GM10248 (cell line): Measurements from ENCODE around the gene JOSD2.

Experiments used
- CTCF ChIA-PET: fragments of 300-600 bp; sonication (Branson Sonifier 250); formaldehyde crosslinking; extraction: SDS; loops from one replicate; lab custom pipeline; 2021; ENCODE audit warnings: antibody characterized with exemption; lab: Yijun Ruan, JAX
- POLR2A ChIA-PET: fragments of 350-650 bp; sonication (Branson Sonifier 250); formaldehyde crosslinking; extraction: SDS; loops from one replicate; lab custom pipeline; 2020; ENCODE audit warnings: antibody characterized with exemption; lab: Yijun Ruan, JAX
- DNase-seq: peaks from one replicate; pipeline ENCODE4 v3.0.0; 2012; ENCODE audit errors: extremely low spot score
- CTCF ChIP-seq: IDR thresholded peaks from 2 replicates; pipeline ENCODE4 v1.5.1; 2012; ENCODE audit warnings: mild to moderate bottlenecking, low read depth; ENCODE audit errors: extremely low read depth, missing control alignments, control extremely low read depth

The JOSD2 gene

GRCh38 chr19:50500060-50500752 lies 10.8 kb downstream of the JOSD2 start:
- ChIA-PET CTCF (interaction anchor here (1.0 to 1.7 kb wide), 2 partner anchors 57 to 143 kb away, joined by 3 to 5 read pairs; no protein-coding TSS in a partner anchor), POLR2A (interaction anchor here (0.6 kb wide), 1 partner anchor 11 kb away, joined by 3 read pairs; the partner anchor contains the start of gene JOSD2)
- no peak for TF ChIP-seq CTCF
- DNase-seq = peak; percentile 61

- no peak for DNase-seq
- no peak for TF ChIP-seq CTCF
- CTCF ChIA-PET = no interaction called here
- POLR2A ChIA-PET = no interaction called here
Observed at GRCh38 chr19:50498219-50499056, 12.6 kb downstream of the JOSD2 start.

GRCh38 chr19:50497022-50497405 lies 14.0 kb downstream of the JOSD2 start:
- CTCF ChIA-PET = no interaction called here
- POLR2A ChIA-PET = no interaction called here
- no peak for DNase-seq
- no peak for TF ChIP-seq CTCF

GRCh38 chr19:50496189-50497021 lies 14.6 kb downstream of the JOSD2 start:
- CTCF ChIA-PET = no interaction called here
- DNase-seq = no peak
- POLR2A ChIA-PET = no interaction called here
- TF ChIP-seq CTCF = no peak

GRCh38 chr19:50495020-50495531 lies 15.9 kb downstream of the JOSD2 start:
- ChIA-PET CTCF (interaction anchor here (0.9 to 1.0 kb wide), 2 partner anchors 35 to 216 kb away, joined by 3 read pairs; no protein-coding TSS in a partner anchor), POLR2A (interaction anchor here (0.7 kb wide), 1 partner anchor 16 kb away, joined by 3 read pairs; no protein-coding TSS in a partner anchor)
- no peak for TF ChIP-seq CTCF
- DNase-seq = no peak
